CD4-positive, alpha-beta T cell (primary cell): ENCODE results near the gene AOAH. TPM values are rescaled to one million over a fixed set of nuclear protein-coding genes. Genes with fewer than 3 reads are reported as not detected.

ENCODE experiments used
- ATAC-seq: fragments of 200-7000 bp; cut with Tn5 transposase; one replicate; pipeline ENCODE4 v1.10.0; 2022; ENCODE audit warnings: mild to moderate bottlenecking; ENCODE audit not compliant: poor library complexity
- CTCF ChIA-PET: fragments of 350-600 bp; sonication (Branson Sonifier 250); formaldehyde crosslinking; loops from one replicate; lab custom pipeline; 2021; ENCODE audit warnings: antibody characterized with exemption, inconsistent platforms; lab: Charles Lee
- POLR2A ChIA-PET: fragments of 350-600 bp; sonication (Branson Sonifier 250); formaldehyde crosslinking; loops from one replicate; lab custom pipeline; 2021; ENCODE audit warnings: antibody characterized with exemption, inconsistent platforms; lab: Charles Lee
- DNase-seq, 14 experiments: peaks; one replicate each; pipeline ENCODE4 v3.0.0-alpha.2; 2013 to 2020; ENCODE audit warnings: mixed read lengths in 2 of 14
- H3K27ac ChIP-seq, 2 donors: one replicate each; pipeline versions ENCODE4 v1.5.1 to v1.7.0; 2013; ENCODE audit warnings: low read length in 2 of 2, low read depth in 1 of 2, mild to moderate bottlenecking in 1 of 2
- H3K27me3 ChIP-seq, 2 experiments: 1 replicate in 1 of 2; 2 replicates in 1 of 2; pipeline versions ENCODE4 v1.6.1 to v1.7.0; 2013; ENCODE audit warnings: low read length in 2 of 2, control low read depth in 1 of 2, mild to moderate bottlenecking in 1 of 2, moderate library complexity in 1 of 2; ENCODE audit not compliant: insufficient read depth in 2 of 2, control insufficient read depth in 1 of 2
- H3K36me3 ChIP-seq: one replicate; pipeline ENCODE4 v1.6.1; 2013; ENCODE audit warnings: low read length, control low read depth; ENCODE audit not compliant: insufficient read depth
- H3K4me1 ChIP-seq: one replicate; pipeline ENCODE4 v1.6.1; 2013; ENCODE audit warnings: low read length, control low read depth; ENCODE audit not compliant: insufficient read depth
- H3K4me3 ChIP-seq: one replicate; pipeline ENCODE4 v1.5.1; 2013; ENCODE audit warnings: mild to moderate bottlenecking, low read length, moderate library complexity
- H3K9me3 ChIP-seq, 2 experiments: 1 replicate in 1 of 2; 2 replicates in 1 of 2; pipeline versions ENCODE4 v1.6.1 to v1.7.0; 2013; ENCODE audit warnings: low read length in 2 of 2, mild to moderate bottlenecking in 2 of 2, control low read depth in 1 of 2, moderate library complexity in 1 of 2; ENCODE audit not compliant: control insufficient read depth in 1 of 2, insufficient read depth in 1 of 2
- H3K27ac Mint-ChIP-seq: one replicate; pipeline ENCODE4 v1.8.0; 2020; ENCODE audit warnings: mixed read lengths
- H3K27me3 Mint-ChIP-seq: one replicate; pipeline ENCODE4 v1.8.0; 2021; ENCODE audit warnings: mixed read lengths
- H3K36me3 Mint-ChIP-seq: one replicate; pipeline ENCODE4 v1.8.0; 2021; ENCODE audit warnings: low read depth, mixed read lengths
- H3K4me1 Mint-ChIP-seq: one replicate; pipeline ENCODE4 v1.8.0; 2021; ENCODE audit warnings: low read depth, mixed read lengths
- H3K4me3 Mint-ChIP-seq: one replicate; pipeline ENCODE4 v1.8.0; 2020; ENCODE audit warnings: mild to moderate bottlenecking, mixed read lengths
- H3K9me3 Mint-ChIP-seq: one replicate; pipeline ENCODE4 v1.8.0; 2020; ENCODE audit warnings: mixed read lengths
- CTCF ChIP-seq: fragments of 200-600 bp; IDR thresholded peaks from one replicate; pipeline ENCODE4 v1.8.0; 2022; ENCODE audit warnings: antibody characterized with exemption, mild to moderate bottlenecking
- intact Hi-C, 2 experiments: fragments of 100-400 bp; cut with DNase I in 1 of 2; cut with micrococcal nuclease in 1 of 2; formaldehyde crosslinking; loops; one replicate each; pipeline versions ENCODE4 v1.15.1 to v1.9.0; 2023 to 2025; cut with DNase I, micrococcal nuclease
- total RNA-seq, 174 experiments: library from RNA in 2 of 174; stranded (reverse) in 2 of 174; gene quantifications; one replicate each; pipeline ENCODE4 v1.2.3 and lab custom pipeline; 2021 to 2026

Gene AOAH
- total RNA-seq, 2 experiments from 2014 or later = 27.5 to 30.3 TPM

GRCh38 chr7:36747280-36748016 lies 23.2 kb upstream of the AOAH start:
- Mint-ChIP-seq H3K27ac (no peak overlapping the region), H3K9me3 (no peaks in the 10 kb centered on the region), H3K36me3 (no peaks in the 10 kb centered on the region), H3K4me1 (peaks cover 11% of the 10 kb centered on the region), H3K4me3 (no peak overlapping the region), H3K27me3 (no peaks in the 10 kb centered on the region)
- TF ChIP-seq CTCF = no peak
- ChIA-PET CTCF (interaction anchor here (1.3 kb wide), 1 partner anchor 29 kb away, joined by 3 read pairs; no protein-coding TSS in a partner anchor), POLR2A (interaction anchor here (0.6 to 0.8 kb wide), 3 partner anchors 15 to 30 kb away, joined by 3 read pairs; no protein-coding TSS in a partner anchor)
- intact Hi-C loops = no loop called here
- Histone ChIP-seq H3K4me1 (peaks cover 6% of the 10 kb centered on the region), H3K27ac (no peak overlapping the region), H3K4me3 (no peak overlapping the region), H3K27me3 (no peaks in the 10 kb centered on the region), H3K36me3 (no peaks in the 10 kb centered on the region), H3K9me3 (no peaks in the 10 kb centered on the region)
- DNase-seq (no peak), ATAC-seq (no peak)

GRCh38 chr7:36746347-36746746 lies 22.1 kb upstream of the AOAH start:
- Histone ChIP-seq H3K4me1 (peaks cover 6% of the 10 kb centered on the region), H3K36me3 (no peaks in the 10 kb centered on the region), H3K27me3 (no peaks in the 10 kb centered on the region), H3K27ac (no peak overlapping the region), H3K4me3 (no peak overlapping the region), H3K9me3 (no peaks in the 10 kb centered on the region)
- DNase-seq (peak in 2 of 14 experiments; percentile 45 to 63), ATAC-seq (no peak)
- ChIA-PET CTCF (interaction anchor here (1.3 kb wide), 1 partner anchor 30 kb away, joined by 3 read pairs; no protein-coding TSS in a partner anchor), POLR2A (interaction anchor here (0.6 kb wide), 2 partner anchors 15 to 31 kb away, joined by 3 to 4 read pairs; no protein-coding TSS in a partner anchor)
- H3K27ac Mint-ChIP-seq = no peak overlapping the region
- H3K4me1 Mint-ChIP-seq = peaks cover 11% of the 10 kb centered on the region
- H3K36me3 Mint-ChIP-seq = no peaks in the 10 kb centered on the region
- no peaks in the 10 kb centered on the region for H3K27me3 Mint-ChIP-seq
- no peak overlapping the region for H3K4me3 Mint-ChIP-seq
- intact Hi-C loops = no loop called here
- TF ChIP-seq CTCF = no peak
- no peaks in the 10 kb centered on the region for H3K9me3 Mint-ChIP-seq

DNA sequence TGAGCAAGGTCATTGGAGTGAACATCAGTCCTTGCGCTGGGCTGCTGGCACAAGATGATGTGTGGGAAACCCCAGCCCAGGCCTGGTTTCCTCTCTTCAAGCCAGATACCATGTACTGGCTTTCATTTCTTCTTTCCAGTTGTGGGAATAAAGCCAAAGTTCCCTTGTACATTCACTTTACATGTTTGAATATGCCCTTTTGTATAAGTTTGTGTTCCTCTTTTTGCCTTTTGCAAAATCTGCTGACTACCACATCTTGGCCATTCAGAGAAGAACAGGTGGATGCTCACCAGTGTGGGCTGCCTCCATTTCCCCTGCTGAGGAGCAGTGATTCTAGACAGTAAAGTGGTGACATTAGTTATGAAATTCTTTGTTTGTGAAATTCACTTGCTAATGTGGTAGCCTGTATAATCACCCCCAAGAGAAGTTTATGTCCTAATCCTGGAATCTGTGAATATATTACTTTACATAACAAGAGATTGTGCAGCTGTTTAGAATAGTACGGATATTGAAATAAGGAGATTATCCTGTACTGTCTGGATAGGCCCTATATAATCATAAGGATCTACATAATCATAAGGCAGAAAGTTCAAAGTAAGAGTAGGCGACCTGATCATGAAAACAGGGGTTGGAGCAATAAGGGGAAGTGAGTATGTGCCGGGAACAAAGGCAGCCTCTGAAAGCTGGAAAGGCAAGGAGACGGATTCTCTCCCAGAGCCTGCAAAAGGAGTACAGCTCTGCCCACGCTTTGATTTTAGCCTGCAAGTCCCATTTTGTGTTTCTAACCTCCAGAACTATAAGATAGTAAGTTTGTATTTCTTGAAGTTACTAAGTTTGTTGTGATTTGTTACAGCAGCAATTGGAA lies 18.8 kb upstream of the AOAH start:
- Histone ChIP-seq H3K27ac (no peak overlapping the region), H3K36me3 (no peaks in the 10 kb centered on the region), H3K27me3 (no peaks in the 10 kb centered on the region), H3K4me1 (peaks cover 3% of the 10 kb centered on the region), H3K4me3 (no peak overlapping the region), H3K9me3 (no peaks in the 10 kb centered on the region)
- no peak overlapping the region for H3K4me3 Mint-ChIP-seq
- ChIA-PET CTCF (interaction anchor here (1.2 kb wide), 1 partner anchor 22 kb away, joined by 3 read pairs; no protein-coding TSS in a partner anchor), POLR2A (interaction anchor here (1.3 kb wide), 1 partner anchor 22 kb away, joined by 3 read pairs; no protein-coding TSS in a partner anchor)
- H3K36me3 Mint-ChIP-seq = no peaks in the 10 kb centered on the region
- no peak for TF ChIP-seq CTCF
- no peaks in the 10 kb centered on the region for H3K9me3 Mint-ChIP-seq
- DNase-seq (peak in 2 of 14 experiments; percentile 62 to 67), ATAC-seq (no peak)
- intact Hi-C loops = no loop called here
- peaks cover 16% of the 10 kb centered on the region for H3K4me1 Mint-ChIP-seq
- no peak overlapping the region for H3K27ac Mint-ChIP-seq
- H3K27me3 Mint-ChIP-seq = no peaks in the 10 kb centered on the region
